Activated CD8-positive, alpha-beta memory T cell treated with anti-CD3 and anti-CD28 coated beads for 36 hours (primary cell): ENCODE results near the gene LMLN. TPM values are rescaled to one million over a fixed set of nuclear protein-coding genes. Genes with fewer than 3 reads are reported as not detected.
"Not testable (repeated sequence)": the region's sequence is repeated elsewhere in the genome, so short reads cannot be mapped to it uniquely, and the experiment has no call there.

Experiments
- CTCF ChIA-PET: fragments of 350-600 bp; sonication (Branson Sonifier 250); formaldehyde crosslinking; loops from one replicate; lab custom pipeline; 2021; ENCODE audit warnings: antibody characterized with exemption; lab: Charles Lee
- POLR2A ChIA-PET: fragments of 350-600 bp; sonication (Branson Sonifier 250); formaldehyde crosslinking; loops from one replicate; lab custom pipeline; 2021; ENCODE audit warnings: antibody characterized with exemption; lab: Charles Lee
- total RNA-seq, 2 experiments: library from RNA; stranded (reverse); gene quantifications; one replicate each; pipeline ENCODE4 v1.2.3, GENCODE V29; 2021

The LMLN gene, protein sequence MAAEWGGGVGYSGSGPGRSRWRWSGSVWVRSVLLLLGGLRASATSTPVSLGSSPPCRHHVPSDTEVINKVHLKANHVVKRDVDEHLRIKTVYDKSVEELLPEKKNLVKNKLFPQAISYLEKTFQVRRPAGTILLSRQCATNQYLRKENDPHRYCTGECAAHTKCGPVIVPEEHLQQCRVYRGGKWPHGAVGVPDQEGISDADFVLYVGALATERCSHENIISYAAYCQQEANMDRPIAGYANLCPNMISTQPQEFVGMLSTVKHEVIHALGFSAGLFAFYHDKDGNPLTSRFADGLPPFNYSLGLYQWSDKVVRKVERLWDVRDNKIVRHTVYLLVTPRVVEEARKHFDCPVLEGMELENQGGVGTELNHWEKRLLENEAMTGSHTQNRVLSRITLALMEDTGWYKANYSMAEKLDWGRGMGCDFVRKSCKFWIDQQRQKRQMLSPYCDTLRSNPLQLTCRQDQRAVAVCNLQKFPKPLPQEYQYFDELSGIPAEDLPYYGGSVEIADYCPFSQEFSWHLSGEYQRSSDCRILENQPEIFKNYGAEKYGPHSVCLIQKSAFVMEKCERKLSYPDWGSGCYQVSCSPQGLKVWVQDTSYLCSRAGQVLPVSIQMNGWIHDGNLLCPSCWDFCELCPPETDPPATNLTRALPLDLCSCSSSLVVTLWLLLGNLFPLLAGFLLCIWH
- 1 to 10 TPM; 6.0 to 6.7 TPM for total RNA-seq

- CTCF ChIA-PET = interaction anchor here (1.0 to 1.2 kb wide), 2 partner anchors 9 to 54 kb away, joined by 3 to 4 read pairs; no protein-coding TSS in a partner anchor
These were observed at the start of gene LMLN for GRCh38 chr3:197959891-197960693. Gene LMLN (plus strand): TSS chr3:197960217. CDS start chr3:197960246, 29 bp downstream.

GRCh38 chr3:197912741-197913476, 47.1 kb upstream of the LMLN start:
- ChIA-PET POLR2A (no interaction called here), CTCF (no interaction called here)

More at GRCh38 chr3:197959891-197960693, at the start of gene LMLN:
- POLR2A ChIA-PET = no interaction called here

- POLR2A ChIA-PET = no interaction called here
- CTCF ChIA-PET = no interaction called here
These were observed 46.2 kb upstream of the LMLN start for GRCh38 chr3:197913641-197914380.

- CTCF ChIA-PET, POLR2A ChIA-PET: not testable (repeated sequence)
These were observed 38.4 kb upstream of the LMLN start for GRCh38 chr3:197921429-197922275.

- ChIA-PET POLR2A (interaction anchor here (0.6 kb wide), 1 partner anchor 17 kb away, joined by 5 read pairs; no protein-coding TSS in a partner anchor), CTCF (interaction anchor here (1.1 to 2.2 kb wide), 3 partner anchors 16 to 84 kb away, joined by 3 to 7 read pairs (median 3); no protein-coding TSS in a partner anchor)
These were observed 33.6 kb upstream of the LMLN start for GRCh38 chr3:197926418-197926817.

DNA sequence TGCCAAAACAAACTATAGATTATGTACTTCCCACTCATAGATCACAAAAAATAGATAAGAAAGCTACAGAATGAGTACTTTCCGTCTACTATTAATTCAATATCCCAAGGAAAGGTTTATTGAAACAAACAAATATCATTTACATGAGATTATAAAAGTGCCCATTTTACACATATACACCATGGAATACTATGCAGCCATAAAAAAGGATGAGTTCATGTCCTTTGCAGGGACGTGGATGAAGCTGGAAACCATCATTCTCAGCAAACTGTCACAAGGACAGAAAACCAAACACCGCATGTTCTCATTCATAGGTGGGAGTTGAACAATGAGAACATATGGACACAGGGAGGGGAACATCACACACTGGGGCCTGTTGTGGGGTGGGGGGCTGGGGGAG, 32.4 kb upstream of the LMLN start:
- CTCF ChIA-PET = interaction anchor here (0.6 to 2.2 kb wide), 2 partner anchors 14 to 147 kb away, joined by 3 to 7 read pairs; no protein-coding TSS in a partner anchor
- POLR2A ChIA-PET = not testable (repeated sequence)

GRCh38 chr3:197936819-197937384, 23.1 kb upstream of the LMLN start:
- ChIA-PET POLR2A (no interaction called here), CTCF (interaction anchor here (1.2 kb wide), 1 partner anchor 31 kb away, joined by 4 read pairs; no protein-coding TSS in a partner anchor)

DNA sequence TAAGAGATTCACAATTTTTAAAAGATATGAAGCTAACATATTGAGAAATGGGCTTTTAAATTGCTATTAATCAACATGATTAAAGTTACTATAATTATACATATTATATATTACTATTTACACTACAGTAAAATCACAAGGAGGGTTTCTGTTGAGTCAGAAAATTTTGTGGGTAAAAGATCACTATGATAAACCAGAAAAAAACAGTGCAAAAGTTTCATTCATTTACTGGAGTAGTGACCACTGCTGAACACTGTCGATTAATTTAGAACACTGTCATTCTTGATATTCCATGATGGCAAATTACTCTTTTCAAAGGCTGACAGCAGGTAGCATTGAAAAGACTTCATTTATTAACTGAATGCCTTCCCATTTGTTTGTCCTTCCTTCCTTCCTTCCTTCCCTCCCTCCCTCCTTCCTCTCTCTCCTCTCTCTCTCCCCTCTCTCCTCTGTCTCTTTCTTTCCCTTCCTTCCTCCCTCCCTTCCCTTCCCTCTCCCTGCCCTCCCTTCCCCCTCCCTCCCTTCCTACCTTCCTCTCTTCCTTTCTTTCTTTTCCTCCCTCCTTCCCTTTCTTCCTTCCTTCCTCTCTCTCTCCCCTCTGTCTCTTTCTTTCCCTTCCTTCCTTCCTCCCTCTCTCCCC, 19.2 kb upstream of the LMLN start:
- CTCF ChIA-PET = interaction anchor here (0.6 kb wide), 1 partner anchor 20 kb away, joined by 4 read pairs; no protein-coding TSS in a partner anchor
- POLR2A ChIA-PET = no interaction called here

- POLR2A ChIA-PET = interaction anchor here (0.7 kb wide), 1 partner anchor 16 kb away, joined by 5 read pairs; no protein-coding TSS in a partner anchor
- CTCF ChIA-PET = interaction anchor here (0.7 to 2.8 kb wide), 8 partner anchors 8 to 273 kb away, joined by 3 to 28 read pairs (median 3); no protein-coding TSS in a partner anchor
These were observed 17.0 kb upstream of the LMLN start for GRCh38 chr3:197942956-197943556.

DNA sequence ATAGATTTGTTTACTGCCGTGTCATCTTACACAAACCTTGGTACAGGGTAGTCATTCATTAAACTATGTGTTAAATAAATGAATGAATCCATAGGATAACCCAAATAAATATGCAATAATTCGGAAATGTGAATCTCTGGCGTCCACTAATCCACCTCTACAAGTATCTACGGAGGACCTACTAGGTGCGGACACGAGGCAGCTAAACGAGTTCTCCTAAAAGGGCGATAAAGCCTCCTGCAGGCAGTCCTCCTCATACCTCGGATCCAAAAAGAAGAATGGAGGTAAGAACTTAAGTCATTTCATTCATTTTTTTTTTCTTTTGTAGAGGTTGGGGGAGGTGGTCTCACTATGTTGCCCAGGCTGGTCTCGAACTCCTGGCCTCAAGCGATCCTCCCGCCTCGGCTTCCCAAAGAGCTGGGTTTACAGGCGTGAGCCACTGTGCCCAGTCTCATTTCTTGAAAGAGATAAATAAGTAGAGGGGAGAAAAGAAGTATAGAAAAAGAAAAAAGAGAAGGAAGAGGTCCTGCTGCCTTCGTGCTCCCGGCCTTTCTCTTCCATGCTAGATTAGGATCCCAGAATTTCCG, 10.7 kb upstream of the LMLN start:
- CTCF ChIA-PET = interaction anchor here (0.6 to 1.8 kb wide), 3 partner anchors 39 to 132 kb away, joined by 3 to 7 read pairs (median 5); no protein-coding TSS in a partner anchor
- POLR2A ChIA-PET = interaction anchor here (1.4 to 2.5 kb wide), 3 partner anchors 15 to 131 kb away, joined by 4 to 9 read pairs (median 7); no protein-coding TSS in a partner anchor

GRCh38 chr3:197949778-197950676, 10.0 kb upstream of the LMLN start, which contains the start of gene RPL35A:
Gene RPL35A (plus strand): TSS chr3:197950190. CDS start chr3:197950968, 778 bp downstream.
- ChIA-PET POLR2A (interaction anchor here (0.9 to 2.5 kb wide), 4 partner anchors 9 to 131 kb away, joined by 4 to 9 read pairs (median 6); no protein-coding TSS in a partner anchor), CTCF (interaction anchor here (0.6 to 1.8 kb wide), 6 partner anchors 9 to 131 kb away, joined by 3 to 7 read pairs (median 4); partner anchors contain the start of gene LMLN)

DNA sequence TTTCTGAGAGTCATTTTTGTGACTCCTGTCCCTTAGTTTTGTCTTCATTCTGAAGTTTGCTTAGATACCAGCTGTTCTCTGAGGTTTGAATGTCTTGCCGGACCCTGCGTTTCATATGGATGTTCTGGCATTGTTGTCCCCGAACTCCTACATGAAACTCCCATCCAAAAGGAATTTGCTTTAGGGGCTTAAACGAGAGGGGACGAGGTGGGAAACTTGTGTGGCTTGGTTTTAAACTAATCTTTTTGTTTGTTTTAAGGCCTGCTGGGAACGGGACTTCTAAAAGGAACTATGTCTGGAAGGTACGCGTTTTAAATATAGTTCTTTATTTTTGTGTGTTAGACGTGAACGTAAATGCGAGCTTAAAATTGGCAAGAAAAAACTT, 9.3 kb upstream of the LMLN start:
- ChIA-PET CTCF (interaction anchor here (1.1 to 1.7 kb wide), 3 partner anchors 8 to 45 kb away, joined by 4 to 6 read pairs (median 4); partner anchors contain the start of gene LMLN), POLR2A (interaction anchor here (0.9 to 2.5 kb wide), 3 partner anchors 8 to 130 kb away, joined by 4 to 9 read pairs (median 7); no protein-coding TSS in a partner anchor)

DNA sequence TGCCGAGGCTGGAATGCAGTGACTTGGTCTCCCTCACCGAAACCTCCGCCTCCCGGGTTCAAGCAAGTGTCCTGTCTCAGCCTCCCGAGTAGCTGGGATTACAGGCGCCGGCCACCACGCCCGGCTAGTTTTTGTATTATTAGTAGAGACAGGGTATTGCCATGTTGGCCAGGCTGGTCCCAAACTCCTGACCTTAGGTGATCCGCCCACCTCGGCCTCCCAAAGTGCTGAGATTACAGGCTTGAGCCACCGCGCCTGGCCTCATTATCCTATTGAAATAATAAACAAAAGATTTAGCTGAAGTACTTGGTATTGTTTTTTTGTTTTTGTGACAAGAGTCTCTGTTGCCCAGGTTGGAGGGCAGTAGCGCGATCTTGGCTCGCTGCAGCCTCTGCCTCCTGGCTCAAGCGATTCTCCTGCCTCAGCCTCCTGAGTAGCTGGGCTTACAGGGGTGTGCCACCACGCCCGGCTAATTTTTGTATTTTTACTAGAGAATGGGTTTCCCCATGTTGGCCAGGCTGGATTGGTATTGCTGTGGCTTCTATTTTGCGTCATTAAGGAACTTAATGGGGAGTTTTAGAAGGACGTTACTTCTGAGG, 8.5 kb upstream of the LMLN start:
- ChIA-PET CTCF (interaction anchor here (1.2 to 1.7 kb wide), 3 partner anchors 9 to 1239 kb away, joined by 3 to 6 read pairs (median 4); partner anchors contain the start of gene LMLN), POLR2A (interaction anchor here (0.6 to 2.5 kb wide), 3 partner anchors 8 to 129 kb away, joined by 4 to 7 read pairs (median 4); no protein-coding TSS in a partner anchor)
